22Rv1 (cell line): ENCODE data around the gene GYS1.
A peak's percentile ranks its signal among the peaks of the same experiment; 100 is the strongest.

Experiments used
- H3K27ac ChIP-seq: fragments of 450-650 bp; 2 replicates; pipeline ENCODE4 v1.5.1; 2017
- CTCF ChIP-seq: fragments of 450-650 bp; IDR thresholded peaks from 2 replicates; pipeline ENCODE4 v1.5.1; 2017; ENCODE audit warnings: mild to moderate bottlenecking
- ZFX ChIP-seq: fragments of 450-650 bp; IDR thresholded peaks from 2 replicates; pipeline ENCODE4 v1.6.1; 2017; ENCODE audit warnings: antibody characterized with exemption, borderline replicate concordance

The GYS1 gene

GRCh38 chr19:48965040-48965805 is 27.9 kb downstream of the GYS1 start, which contains the start of gene FTL:
FTL (plus strand) TSS chr19:48965309; CDS start chr19:48965508, 199 bp downstream.
- peak within 1 kb of the TSS; percentile 83 for H3K27ac ChIP-seq
- TF ChIP-seq ZFX (no peak), CTCF (no peak)

- TF ChIP-seq CTCF = no peak
- no peak for TF ChIP-seq ZFX
- H3K27ac ChIP-seq = peak overlapping the region; percentile 83
These were observed 28.7 kb downstream of the GYS1 start for GRCh38 chr19:48964205-48965039.

- TF ChIP-seq CTCF = no peak
- no peak for TF ChIP-seq ZFX
- peak overlapping the region; percentile 83 for H3K27ac ChIP-seq
These were observed 29.5 kb downstream of the GYS1 start for GRCh38 chr19:48963371-48964204.

GRCh38 chr19:48962849-48963165 is 30.3 kb downstream of the GYS1 start:
- H3K27ac ChIP-seq = peak overlapping the region; percentile 32; the same call in 1 of the 2 replicates
- TF ChIP-seq CTCF (no peak), ZFX (no peak)

GRCh38 chr19:48962029-48962848 is 30.9 kb downstream of the GYS1 start:
- H3K27ac ChIP-seq = peak overlapping the region; percentile 32
- TF ChIP-seq ZFX (no peak), CTCF (no peak)

GRCh38 chr19:48961673-48962028 is 31.5 kb downstream of the GYS1 start:
- TF ChIP-seq ZFX (no peak), CTCF (no peak)
- H3K27ac ChIP-seq = peak overlapping the region; percentile 32
